ENCODE measurements around the gene VEZT. TPM values are rescaled to one million over a fixed set of nuclear protein-coding genes. Genes with fewer than 3 reads are reported as not detected.

Gene VEZT
- 10 to 100 TPM; 33.3 to 41.7 TPM for total RNA-seq

- CTCF ChIA-PET = interaction anchor here (0.5 to 1.9 kb wide), 12 partner anchors 8 to 1574 kb away, joined by 3 to 11 read pairs (median 4); no protein-coding TSS in a partner anchor
- peak; percentile 99 for DNase-seq
- POLR2A ChIA-PET = interaction anchor here (1.2 to 1.5 kb wide), 2 partner anchors 144 to 256 kb away, joined by 6 to 7 read pairs; partner anchors contain the start of gene NR2C1
- H3K27me3 Mint-ChIP-seq = peaks cover 11% of the 10 kb centered on the region
- H3K4me1 Mint-ChIP-seq = peaks cover 32% of the 10 kb centered on the region
- H3K36me3 Mint-ChIP-seq (ENCODE audit: low read depth) = peaks cover 5% of the 10 kb centered on the region
- H3K4me3 Mint-ChIP-seq = peak within 1 kb of the TSS; percentile 93
- H3K9me3 Mint-ChIP-seq = no peaks in the 10 kb centered on the region
- peak within 1 kb of the TSS; percentile 97 for H3K27ac Mint-ChIP-seq
Observed at GRCh38 chr12:95217377-95218149, at the start of gene VEZT, which contains the start of gene FGD6. Gene VEZT (plus strand): TSS chr12:95217807. CDS start chr12:95217851, 44 bp downstream. Gene FGD6 (minus strand): TSS chr12:95217467. CDS start chr12:95217240, 227 bp downstream.

- DNase-seq = no peak
- ChIA-PET CTCF (interaction anchor here (0.6 to 0.7 kb wide), 3 partner anchors 9 to 21 kb away, joined by 3 read pairs; no protein-coding TSS in a partner anchor), POLR2A (no interaction called here)
- H3K27ac Mint-ChIP-seq = no peak overlapping the region
- H3K9me3 Mint-ChIP-seq = no peaks in the 10 kb centered on the region
- H3K27me3 Mint-ChIP-seq = no peaks in the 10 kb centered on the region
- H3K4me1 Mint-ChIP-seq = no peaks in the 10 kb centered on the region
- no peak overlapping the region for H3K4me3 Mint-ChIP-seq
- no peaks in the 10 kb centered on the region for H3K36me3 Mint-ChIP-seq (ENCODE audit: low read depth)
Observed at GRCh38 chr12:95168746-95169145, 48.9 kb upstream of the VEZT start.

GRCh38 chr12:95169368-95169767 is 48.2 kb upstream of the VEZT start:
- Mint-ChIP-seq H3K27ac (no peak overlapping the region), H3K36me3 (ENCODE audit: low read depth) (no peaks in the 10 kb centered on the region), H3K4me1 (no peaks in the 10 kb centered on the region), H3K27me3 (no peaks in the 10 kb centered on the region), H3K9me3 (no peaks in the 10 kb centered on the region), H3K4me3 (no peak overlapping the region)
- CTCF ChIA-PET = no interaction called here
- POLR2A ChIA-PET = no interaction called here
- no peak for DNase-seq

GRCh38 chr12:95173392-95174251 is 44.0 kb upstream of the VEZT start:
- H3K4me3 Mint-ChIP-seq = no peak overlapping the region
- ChIA-PET CTCF (interaction anchor here (1.2 kb wide), 1 partner anchor 8 kb away, joined by 3 read pairs; no protein-coding TSS in a partner anchor), POLR2A (no interaction called here)
- no peak overlapping the region for H3K27ac Mint-ChIP-seq
- no peaks in the 10 kb centered on the region for H3K27me3 Mint-ChIP-seq
- H3K36me3 Mint-ChIP-seq (ENCODE audit: low read depth) = no peaks in the 10 kb centered on the region
- no peak for DNase-seq
- no peaks in the 10 kb centered on the region for H3K4me1 Mint-ChIP-seq
- H3K9me3 Mint-ChIP-seq = no peaks in the 10 kb centered on the region

GRCh38 chr12:95177201-95177768 is 40.3 kb upstream of the VEZT start:
- no peak overlapping the region for H3K4me3 Mint-ChIP-seq
- H3K27ac Mint-ChIP-seq = no peak overlapping the region
- no peaks in the 10 kb centered on the region for H3K4me1 Mint-ChIP-seq
- ChIA-PET CTCF (no interaction called here), POLR2A (no interaction called here)
- H3K36me3 Mint-ChIP-seq (ENCODE audit: low read depth) = no peaks in the 10 kb centered on the region
- H3K27me3 Mint-ChIP-seq = no peaks in the 10 kb centered on the region
- no peaks in the 10 kb centered on the region for H3K9me3 Mint-ChIP-seq
- no peak for DNase-seq

- ChIA-PET CTCF (no interaction called here), POLR2A (no interaction called here)
- no peak overlapping the region for H3K27ac Mint-ChIP-seq
- no peaks in the 10 kb centered on the region for H3K9me3 Mint-ChIP-seq
- no peak overlapping the region for H3K4me3 Mint-ChIP-seq
- no peaks in the 10 kb centered on the region for H3K36me3 Mint-ChIP-seq (ENCODE audit: low read depth)
- no peaks in the 10 kb centered on the region for H3K4me1 Mint-ChIP-seq
- no peak for DNase-seq
- no peaks in the 10 kb centered on the region for H3K27me3 Mint-ChIP-seq
Observed at GRCh38 chr12:95178136-95178535, 39.5 kb upstream of the VEZT start.

- Mint-ChIP-seq H3K9me3 (no peaks in the 10 kb centered on the region), H3K36me3 (ENCODE audit: low read depth) (no peaks in the 10 kb centered on the region), H3K4me1 (no peaks in the 10 kb centered on the region), H3K27me3 (no peaks in the 10 kb centered on the region), H3K27ac (no peak overlapping the region), H3K4me3 (no peak overlapping the region)
- CTCF ChIA-PET = interaction anchor here (0.6 to 0.9 kb wide), 2 partner anchors 57 to 345 kb away, joined by 3 to 4 read pairs; no protein-coding TSS in a partner anchor
- POLR2A ChIA-PET = no interaction called here
- no peak for DNase-seq
Observed at GRCh38 chr12:95179011-95179410, 38.6 kb upstream of the VEZT start.

- H3K27ac Mint-ChIP-seq = no peak overlapping the region
- no peaks in the 10 kb centered on the region for H3K27me3 Mint-ChIP-seq
- no peaks in the 10 kb centered on the region for H3K36me3 Mint-ChIP-seq (ENCODE audit: low read depth)
- no peaks in the 10 kb centered on the region for H3K4me1 Mint-ChIP-seq
- H3K9me3 Mint-ChIP-seq = no peaks in the 10 kb centered on the region
- H3K4me3 Mint-ChIP-seq = no peak overlapping the region
- CTCF ChIA-PET = no interaction called here
- POLR2A ChIA-PET = no interaction called here
- no peak for DNase-seq
Observed at GRCh38 chr12:95181103-95181502, 36.5 kb upstream of the VEZT start.

- H3K27me3 Mint-ChIP-seq = no peaks in the 10 kb centered on the region
- H3K27ac Mint-ChIP-seq = no peak overlapping the region
- no peaks in the 10 kb centered on the region for H3K4me1 Mint-ChIP-seq
- H3K9me3 Mint-ChIP-seq = no peaks in the 10 kb centered on the region
- ChIA-PET CTCF (no interaction called here), POLR2A (no interaction called here)
- H3K4me3 Mint-ChIP-seq = no peak overlapping the region
- no peak for DNase-seq
- H3K36me3 Mint-ChIP-seq (ENCODE audit: low read depth) = no peaks in the 10 kb centered on the region
Observed at GRCh38 chr12:95182868-95183415, 34.7 kb upstream of the VEZT start.

GRCh38 chr12:95184121-95184520 is 33.5 kb upstream of the VEZT start:
- Mint-ChIP-seq H3K4me3 (no peak overlapping the region), H3K4me1 (no peaks in the 10 kb centered on the region), H3K9me3 (no peaks in the 10 kb centered on the region), H3K27me3 (no peaks in the 10 kb centered on the region), H3K36me3 (ENCODE audit: low read depth) (no peaks in the 10 kb centered on the region), H3K27ac (no peak overlapping the region)
- ChIA-PET POLR2A (no interaction called here), CTCF (no interaction called here)
- DNase-seq = no peak

GRCh38 chr12:95185072-95185471 is 32.5 kb upstream of the VEZT start:
- no peaks in the 10 kb centered on the region for H3K4me1 Mint-ChIP-seq
- CTCF ChIA-PET = no interaction called here
- H3K4me3 Mint-ChIP-seq = no peak overlapping the region
- no peaks in the 10 kb centered on the region for H3K36me3 Mint-ChIP-seq (ENCODE audit: low read depth)
- H3K27me3 Mint-ChIP-seq = no peaks in the 10 kb centered on the region
- no peaks in the 10 kb centered on the region for H3K9me3 Mint-ChIP-seq
- DNase-seq = no peak
- H3K27ac Mint-ChIP-seq = no peak overlapping the region
- POLR2A ChIA-PET = no interaction called here

GRCh38 chr12:95185854-95186253 is 31.8 kb upstream of the VEZT start:
- Mint-ChIP-seq H3K36me3 (ENCODE audit: low read depth) (no peaks in the 10 kb centered on the region), H3K9me3 (no peaks in the 10 kb centered on the region), H3K27me3 (no peaks in the 10 kb centered on the region), H3K27ac (no peak overlapping the region), H3K4me3 (no peak overlapping the region), H3K4me1 (no peaks in the 10 kb centered on the region)
- DNase-seq = no peak
- POLR2A ChIA-PET = interaction anchor here (0.6 kb wide), 1 partner anchor 19 kb away, joined by 3 read pairs; no protein-coding TSS in a partner anchor
- CTCF ChIA-PET = interaction anchor here (0.6 to 0.7 kb wide), 2 partner anchors 166 to 281 kb away, joined by 3 read pairs; no protein-coding TSS in a partner anchor
